ENCODE measurements around the gene WWC2. TPM values are rescaled to one million over a fixed set of nuclear protein-coding genes. Genes with fewer than 3 reads are reported as not detected.
A peak's percentile ranks its signal among the peaks of the same experiment; 100 is the strongest.
"Not testable (repeated sequence)": the region's sequence is repeated elsewhere in the genome, so short reads cannot be mapped to it uniquely, and the experiment has no call there.

WWC2 gene
- total RNA-seq, 1 donor from 2014 or later = 109 TPM

DNA sequence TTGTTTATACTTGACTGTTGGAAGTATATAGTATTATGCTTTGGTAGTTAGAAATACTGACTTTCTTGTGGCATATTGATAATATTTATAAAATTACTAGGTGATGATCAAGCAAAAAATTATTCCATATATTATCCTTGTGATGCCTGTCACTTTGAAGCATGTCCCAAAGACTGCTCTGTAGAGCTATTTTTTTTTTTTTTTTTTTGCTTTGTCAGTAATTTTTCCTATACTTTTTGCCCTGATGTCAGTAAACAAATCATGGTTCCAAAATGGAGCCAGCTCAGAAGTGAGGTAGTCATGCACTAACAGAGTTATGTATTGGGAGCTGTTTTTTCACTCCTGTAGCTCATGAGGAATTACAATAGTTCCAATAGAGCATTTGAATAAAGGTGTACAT, 11.2 kb downstream of the WWC2 start:
- TF ChIP-seq, protein P1, sequence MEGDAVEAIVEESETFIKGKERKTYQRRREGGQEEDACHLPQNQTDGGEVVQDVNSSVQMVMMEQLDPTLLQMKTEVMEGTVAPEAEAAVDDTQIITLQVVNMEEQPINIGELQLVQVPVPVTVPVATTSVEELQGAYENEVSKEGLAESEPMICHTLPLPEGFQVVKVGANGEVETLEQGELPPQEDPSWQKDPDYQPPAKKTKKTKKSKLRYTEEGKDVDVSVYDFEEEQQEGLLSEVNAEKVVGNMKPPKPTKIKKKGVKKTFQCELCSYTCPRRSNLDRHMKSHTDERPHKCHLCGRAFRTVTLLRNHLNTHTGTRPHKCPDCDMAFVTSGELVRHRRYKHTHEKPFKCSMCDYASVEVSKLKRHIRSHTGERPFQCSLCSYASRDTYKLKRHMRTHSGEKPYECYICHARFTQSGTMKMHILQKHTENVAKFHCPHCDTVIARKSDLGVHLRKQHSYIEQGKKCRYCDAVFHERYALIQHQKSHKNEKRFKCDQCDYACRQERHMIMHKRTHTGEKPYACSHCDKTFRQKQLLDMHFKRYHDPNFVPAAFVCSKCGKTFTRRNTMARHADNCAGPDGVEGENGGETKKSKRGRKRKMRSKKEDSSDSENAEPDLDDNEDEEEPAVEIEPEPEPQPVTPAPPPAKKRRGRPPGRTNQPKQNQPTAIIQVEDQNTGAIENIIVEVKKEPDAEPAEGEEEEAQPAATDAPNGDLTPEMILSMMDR (IDR thresholded peaks at IDR 0.05) = no peak
- DNase-seq = no peak
- no peak for ATAC-seq
- Histone ChIP-seq H3K4me3 (no peak overlapping the region), H3K9me3 (no peaks in the 10 kb centered on the region), H3K4me1 (peaks cover 11% of the 10 kb centered on the region), H3K27me3 (ENCODE audit: low read depth) (no peaks in the 10 kb centered on the region), H3K36me3 (no peaks in the 10 kb centered on the region), H3K27ac (no peak overlapping the region)
- intact Hi-C loops (cut with DNase I) = no loop called here

DNA sequence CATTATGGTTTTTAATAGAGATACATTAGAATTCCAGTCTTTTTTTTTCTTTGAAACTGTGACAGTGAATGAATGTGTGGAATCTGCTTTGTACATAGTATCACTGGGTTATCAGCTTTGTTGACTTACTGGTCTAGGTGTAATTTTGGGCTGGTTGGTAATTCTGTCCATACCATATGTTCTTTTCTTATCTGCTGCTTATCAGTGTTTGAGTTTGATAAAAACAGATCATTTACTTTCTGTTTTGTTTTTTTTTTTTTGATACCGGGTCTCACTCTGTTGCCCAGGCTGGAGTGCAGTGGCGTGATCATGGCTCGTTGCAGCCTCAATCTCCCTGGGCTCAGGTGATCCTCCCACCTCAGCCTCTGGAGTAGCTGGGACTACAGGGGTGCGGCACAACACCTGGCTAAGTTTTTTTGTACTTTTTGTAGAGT, 12.4 kb downstream of the WWC2 start:
- no peak for DNase-seq
- no peaks in the 10 kb centered on the region for H3K27me3 ChIP-seq (ENCODE audit: low read depth)
- TF ChIP-seq, protein P1 (IDR thresholded peaks at IDR 0.05) = no peak
- no peaks in the 10 kb centered on the region for H3K9me3 ChIP-seq
- ATAC-seq = peak in 1 of 2 donors; percentile 31
- H3K4me3 ChIP-seq = no peak overlapping the region
- no peaks in the 10 kb centered on the region for H3K36me3 ChIP-seq
- no peak overlapping the region for H3K27ac ChIP-seq
- H3K4me1 ChIP-seq = peaks cover 11% of the 10 kb centered on the region
- intact Hi-C loops (cut with DNase I) = no loop called here

DNA sequence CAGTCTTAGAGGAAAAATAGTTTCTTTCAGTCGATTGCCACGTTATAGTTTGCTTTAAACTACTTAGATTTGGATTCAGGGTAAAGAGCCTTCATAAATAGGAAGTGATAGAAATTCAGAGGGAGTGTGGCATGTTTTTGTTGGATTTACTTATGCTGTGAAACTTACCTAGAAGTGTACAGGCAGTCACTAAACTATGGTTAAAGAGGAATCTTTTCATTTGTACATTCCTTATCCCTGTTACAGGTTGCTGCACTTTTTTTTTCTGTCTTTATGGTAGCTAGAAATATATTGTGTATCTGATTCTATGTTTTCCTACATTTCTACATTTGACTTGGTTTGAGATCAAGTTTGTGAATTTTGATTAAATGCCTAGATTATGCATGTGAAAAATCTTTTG, 19.1 kb downstream of the WWC2 start:
- no peak for DNase-seq
- intact Hi-C loops (cut with DNase I) = no loop called here
- Histone ChIP-seq H3K9me3 (no peaks in the 10 kb centered on the region), H3K27me3 (ENCODE audit: low read depth) (no peaks in the 10 kb centered on the region), H3K4me3 (no peak overlapping the region), H3K27ac (no peak overlapping the region), H3K4me1 (peaks cover 3% of the 10 kb centered on the region), H3K36me3 (no peaks in the 10 kb centered on the region)
- ATAC-seq = no peak
- TF ChIP-seq, protein P1 (IDR thresholded peaks at IDR 0.05) = no peak

DNA sequence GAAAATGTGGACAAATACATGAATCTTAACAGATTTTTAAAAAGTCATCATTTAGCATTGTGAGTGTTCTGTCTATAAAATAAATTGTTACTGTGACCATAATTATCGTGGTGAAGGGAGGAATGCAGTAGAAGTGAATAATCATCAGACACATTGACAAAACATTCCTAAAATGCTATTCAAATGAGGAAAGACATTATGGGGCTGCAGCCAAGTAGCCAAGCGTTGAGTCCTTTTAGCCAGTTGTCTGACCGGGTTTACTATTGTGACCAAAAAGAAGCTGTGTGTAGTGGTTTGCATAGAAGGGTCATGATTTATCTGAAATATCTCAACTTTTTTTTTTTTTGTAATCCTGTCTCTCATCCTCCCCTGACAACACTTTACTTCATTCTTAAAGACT, 19.5 kb downstream of the WWC2 start:
- no peaks in the 10 kb centered on the region for H3K9me3 ChIP-seq
- DNase-seq (no peak), ATAC-seq (peak; percentile 25 to 68)
- intact Hi-C loops (cut with DNase I) = no loop called here
- no peaks in the 10 kb centered on the region for H3K36me3 ChIP-seq
- no peak overlapping the region for H3K4me3 ChIP-seq
- H3K27ac ChIP-seq = no peak overlapping the region
- H3K27me3 ChIP-seq (ENCODE audit: low read depth) = no peaks in the 10 kb centered on the region
- H3K4me1 ChIP-seq = peaks cover 3% of the 10 kb centered on the region
- TF ChIP-seq, protein P1 (IDR thresholded peaks at IDR 0.05) = no peak

DNA sequence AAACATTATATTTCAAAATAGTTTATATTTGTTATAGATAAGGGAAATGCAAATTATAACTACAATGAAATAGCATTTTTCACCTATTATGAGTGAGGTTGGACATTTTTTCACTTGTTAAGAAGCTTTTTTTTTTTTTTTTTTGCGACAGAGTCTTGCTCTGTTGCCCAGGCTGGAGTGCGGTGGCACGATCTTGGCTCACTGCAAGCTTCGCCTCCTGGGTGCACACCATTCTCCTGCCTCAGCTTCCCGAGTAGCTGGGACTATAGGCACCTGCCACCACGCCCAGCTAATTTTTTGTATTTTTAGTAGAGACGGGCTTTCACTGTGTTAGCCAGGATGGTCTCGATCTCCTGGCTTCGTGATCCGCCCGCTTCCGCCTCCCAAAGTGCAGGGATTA, 22.6 kb downstream of the WWC2 start:
- DNase-seq; ATAC-seq; H3K9me3 ChIP-seq; H3K36me3 ChIP-seq; H3K27ac ChIP-seq; H3K27me3 ChIP-seq (ENCODE audit: low read depth); H3K4me1 ChIP-seq; H3K4me3 ChIP-seq; intact Hi-C loops (cut with DNase I): not testable (repeated sequence)

DNA sequence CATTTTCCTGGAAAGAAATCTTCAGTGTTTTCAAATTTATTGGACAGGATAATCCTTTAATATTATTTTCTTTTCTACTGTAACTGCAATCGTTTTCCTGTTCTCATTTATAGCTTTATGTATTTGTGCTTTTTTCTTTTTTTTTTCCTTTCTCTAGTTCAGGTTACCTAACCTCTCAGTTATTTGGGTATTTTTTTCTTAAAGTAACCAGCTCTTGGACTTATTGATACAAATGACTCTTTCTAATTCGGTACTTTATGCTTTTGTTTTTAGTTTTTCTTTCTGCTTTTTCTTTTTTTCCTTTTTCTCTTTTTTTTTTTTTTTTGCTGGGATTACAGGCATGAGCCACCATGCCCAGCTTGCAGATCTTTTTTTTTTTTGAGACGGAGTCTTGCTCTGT, 25.2 kb downstream of the WWC2 start:
- H3K4me3 ChIP-seq = no peak overlapping the region
- no peaks in the 10 kb centered on the region for H3K9me3 ChIP-seq
- intact Hi-C loops (cut with DNase I) = no loop called here
- no peak for ATAC-seq
- H3K36me3 ChIP-seq = no peaks in the 10 kb centered on the region
- H3K27me3 ChIP-seq (ENCODE audit: low read depth) = no peaks in the 10 kb centered on the region
- no peaks in the 10 kb centered on the region for H3K4me1 ChIP-seq
- TF ChIP-seq, protein P1 (IDR thresholded peaks at IDR 0.05) = no peak
- H3K27ac ChIP-seq = no peak overlapping the region
- DNase-seq = no peak

All from lower lobe of right lung (tissue), 2 donors.